Measurements from ENCODE around the gene MAN1B1.

- TF ChIP-seq CTCF (IDR thresholded peaks at IDR 0.05) (no peak), POLR2A (IDR thresholded peaks at IDR 0.05) (no peak)
Observed at GRCh38 chr9:137079401-137079787, 7.4 kb upstream of the MAN1B1 start.

All from lower leg skin (tissue), 3 donors.